Erythroblast (primary cell): ENCODE results near the gene RNF175.

Experiments
- GATA1 ChIP-seq: IDR thresholded peaks from 2 replicates; pipeline ENCODE4 v1.6.1; 2011; ENCODE audit warnings: low read depth, mild to moderate bottlenecking, control low read depth, low read length, moderate library complexity
- POLR2A ChIP-seq: IDR thresholded peaks from 2 replicates; pipeline ENCODE4 v1.6.1; 2011; ENCODE audit warnings: mild to moderate bottlenecking, low read length

GRCh38 chr4:153790500-153790865 is 30.7 kb upstream of the RNF175 start:
- no peak for TF ChIP-seq GATA1
- TF ChIP-seq POLR2A: no peak
